ENCODE measurements around the gene TPPP2. TPM values are rescaled to one million over a fixed set of nuclear protein-coding genes. Genes with fewer than 3 reads are reported as not detected.

The TPPP2 gene
- total RNA-seq, 2 experiments from 2014 or later: not detected

GRCh38 chr14:20988717-20989470, 41.1 kb upstream of the TPPP2 start:
- ATAC-seq (no peak), DNase-seq (no peak)
- H3K4me3 Mint-ChIP-seq: peak overlapping the region; percentile 13
- no peaks in the 10 kb centered on the region for H3K9me3 Mint-ChIP-seq
- TF ChIP-seq, protein P1, sequence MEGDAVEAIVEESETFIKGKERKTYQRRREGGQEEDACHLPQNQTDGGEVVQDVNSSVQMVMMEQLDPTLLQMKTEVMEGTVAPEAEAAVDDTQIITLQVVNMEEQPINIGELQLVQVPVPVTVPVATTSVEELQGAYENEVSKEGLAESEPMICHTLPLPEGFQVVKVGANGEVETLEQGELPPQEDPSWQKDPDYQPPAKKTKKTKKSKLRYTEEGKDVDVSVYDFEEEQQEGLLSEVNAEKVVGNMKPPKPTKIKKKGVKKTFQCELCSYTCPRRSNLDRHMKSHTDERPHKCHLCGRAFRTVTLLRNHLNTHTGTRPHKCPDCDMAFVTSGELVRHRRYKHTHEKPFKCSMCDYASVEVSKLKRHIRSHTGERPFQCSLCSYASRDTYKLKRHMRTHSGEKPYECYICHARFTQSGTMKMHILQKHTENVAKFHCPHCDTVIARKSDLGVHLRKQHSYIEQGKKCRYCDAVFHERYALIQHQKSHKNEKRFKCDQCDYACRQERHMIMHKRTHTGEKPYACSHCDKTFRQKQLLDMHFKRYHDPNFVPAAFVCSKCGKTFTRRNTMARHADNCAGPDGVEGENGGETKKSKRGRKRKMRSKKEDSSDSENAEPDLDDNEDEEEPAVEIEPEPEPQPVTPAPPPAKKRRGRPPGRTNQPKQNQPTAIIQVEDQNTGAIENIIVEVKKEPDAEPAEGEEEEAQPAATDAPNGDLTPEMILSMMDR (IDR thresholded peaks at IDR 0.05): no peak
- ChIA-PET CTCF (interaction anchor here (0.7 to 2.5 kb wide), 4 partner anchors 17 to 116 kb away, joined by 3 to 25 read pairs (median 6); no protein-coding TSS in a partner anchor), POLR2A (interaction anchor here (0.6 to 1.5 kb wide), 3 partner anchors 10 to 64 kb away, joined by 3 to 4 read pairs (median 4); partner anchors contain the start of gene SLC39A2)
- peaks cover 19% of the 10 kb centered on the region for H3K36me3 Mint-ChIP-seq (ENCODE audit: low read depth)
- intact Hi-C loops (cut with micrococcal nuclease): no loop called here
- H3K4me1 Mint-ChIP-seq (ENCODE audit: low read depth): peaks cover 26% of the 10 kb centered on the region
- H3K27me3 Mint-ChIP-seq: no peaks in the 10 kb centered on the region
- peak overlapping the region; percentile 50 for H3K27ac Mint-ChIP-seq

DNA sequence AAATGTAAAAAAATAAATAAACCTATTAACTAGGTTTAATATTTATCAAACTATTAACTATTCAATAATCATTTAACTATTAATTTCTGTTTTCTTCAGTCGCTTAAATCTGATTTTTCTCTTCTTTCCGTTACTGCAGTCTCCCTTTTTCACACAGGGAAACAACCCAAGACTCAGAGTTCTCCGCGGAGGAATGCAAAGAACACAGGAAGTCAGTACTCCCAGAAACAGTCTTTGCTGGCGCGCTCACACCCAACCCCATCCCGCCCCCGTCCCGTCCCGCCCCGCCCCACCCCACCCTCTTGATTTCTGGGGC, 40.6 kb upstream of the TPPP2 start:
- no peak for ATAC-seq
- Mint-ChIP-seq H3K27ac (peak overlapping the region; percentile 88), H3K9me3 (no peaks in the 10 kb centered on the region), H3K36me3 (ENCODE audit: low read depth) (peaks cover 22% of the 10 kb centered on the region), H3K27me3 (no peaks in the 10 kb centered on the region), H3K4me1 (ENCODE audit: low read depth) (peaks cover 26% of the 10 kb centered on the region), H3K4me3 (peak overlapping the region; percentile 84)
- POLR2A ChIA-PET: interaction anchor here (0.6 to 1.5 kb wide), 3 partner anchors 9 to 63 kb away, joined by 3 to 4 read pairs (median 4); partner anchors contain the start of gene SLC39A2
- TF ChIP-seq, protein P1 (IDR thresholded peaks at IDR 0.05): no peak
- intact Hi-C loops (cut with micrococcal nuclease): no loop called here
- CTCF ChIA-PET: interaction anchor here (1.0 to 2.5 kb wide), 3 partner anchors 18 to 115 kb away, joined by 4 to 25 read pairs (median 9); no protein-coding TSS in a partner anchor
- no peak for DNase-seq

DNA sequence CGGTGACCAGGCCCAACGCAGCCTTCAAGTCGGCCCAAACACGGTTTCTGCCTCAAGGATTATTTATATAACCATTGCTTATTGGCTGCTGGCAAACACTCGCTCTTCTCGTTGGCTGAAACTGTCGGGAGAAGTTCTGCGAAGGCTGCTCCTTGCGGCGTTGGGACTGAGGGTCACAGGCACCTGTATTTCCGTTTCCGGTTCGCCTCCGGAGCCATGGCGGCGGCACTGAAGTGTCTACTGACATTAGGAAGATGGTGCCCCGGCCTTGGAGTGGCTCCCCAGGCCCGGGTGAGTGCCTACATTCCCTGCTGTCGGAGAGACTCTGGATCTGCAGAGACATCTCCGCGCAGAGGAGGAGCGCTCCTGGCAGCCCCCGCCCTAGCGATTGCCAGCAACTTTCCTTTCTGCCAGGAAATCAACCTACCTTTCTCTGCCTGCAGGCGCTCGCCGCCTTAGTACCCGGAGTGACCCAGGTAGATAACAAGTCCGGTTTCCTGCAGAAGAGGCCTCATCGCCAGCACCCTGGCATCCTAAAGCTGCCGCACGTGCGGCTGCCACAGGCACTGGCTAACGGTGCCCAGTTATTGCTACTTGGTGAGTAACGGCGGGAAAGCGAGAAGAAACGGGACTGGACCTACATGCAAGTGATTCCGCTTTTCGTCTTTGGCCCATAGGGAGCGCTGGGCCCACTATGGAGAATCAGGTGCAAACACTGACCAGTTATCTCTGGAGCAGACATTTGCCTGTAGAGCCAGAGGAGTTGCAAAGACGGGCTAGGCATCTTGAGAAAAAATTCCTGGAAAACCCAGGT, 40.0 kb upstream of the TPPP2 start, which contains the start of gene METTL17:
METTL17 (plus strand) TSS at position 194 of the 814 bp plus-strand sequence; CDS start at position 217, 23 bp downstream.
- Mint-ChIP-seq H3K27me3 (no peaks in the 10 kb centered on the region), H3K9me3 (no peaks in the 10 kb centered on the region), H3K4me3 (peak within 1 kb of the TSS; percentile 84), H3K4me1 (ENCODE audit: low read depth) (peaks cover 26% of the 10 kb centered on the region), H3K36me3 (ENCODE audit: low read depth) (peaks cover 27% of the 10 kb centered on the region), H3K27ac (peak within 1 kb of the TSS; percentile 88)
- ChIA-PET CTCF (interaction anchor here (2.5 to 2.7 kb wide), 2 partner anchors 18 to 115 kb away, joined by 10 to 25 read pairs; no protein-coding TSS in a partner anchor), POLR2A (interaction anchor here (0.9 to 1.5 kb wide), 2 partner anchors 9 to 19 kb away, joined by 4 read pairs; partner anchors contain the start of gene SLC39A2)
- DNase-seq: peak; percentile 94
- TF ChIP-seq, protein P1 (IDR thresholded peaks at IDR 0.05): peak; percentile 51
- peak; percentile 97 for ATAC-seq
- intact Hi-C loops (cut with micrococcal nuclease): no loop called here

DNA sequence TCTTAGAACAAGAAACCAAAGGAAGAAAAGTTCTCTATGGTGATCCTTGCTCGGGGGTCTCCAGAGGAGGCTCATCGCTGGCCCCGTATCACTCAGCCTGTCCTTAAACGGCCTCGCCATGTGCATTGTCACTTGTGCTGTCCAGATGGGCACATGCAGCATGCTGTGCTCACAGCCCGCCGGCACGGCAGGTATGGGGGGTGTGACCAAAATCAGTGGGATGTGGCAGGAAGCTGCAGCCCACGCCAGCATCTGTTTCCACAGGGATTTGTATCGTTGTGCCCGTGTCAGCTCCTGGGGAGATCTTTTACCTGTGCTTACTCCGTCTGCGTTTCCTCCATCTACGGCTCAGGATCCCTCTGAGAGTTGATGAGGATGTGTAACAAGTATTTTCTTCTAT, 33.5 kb upstream of the TPPP2 start:
- TF ChIP-seq, protein P1 (IDR thresholded peaks at IDR 0.05): no peak
- intact Hi-C loops (cut with micrococcal nuclease): no loop called here
- H3K9me3 Mint-ChIP-seq: no peaks in the 10 kb centered on the region
- POLR2A ChIA-PET: interaction anchor here (1.6 kb wide), 1 partner anchor 17 kb away, joined by 4 read pairs; no protein-coding TSS in a partner anchor
- H3K36me3 Mint-ChIP-seq (ENCODE audit: low read depth): peaks cover 42% of the 10 kb centered on the region
- H3K27ac Mint-ChIP-seq: no peak overlapping the region
- ATAC-seq (no peak), DNase-seq (no peak)
- no peaks in the 10 kb centered on the region for H3K27me3 Mint-ChIP-seq
- H3K4me1 Mint-ChIP-seq (ENCODE audit: low read depth): peaks cover 23% of the 10 kb centered on the region
- no peak overlapping the region for H3K4me3 Mint-ChIP-seq
- CTCF ChIA-PET: interaction anchor here (0.8 to 12.6 kb wide), 4 partner anchors 9 to 140 kb away, joined by 3 to 208 read pairs (median 26); no protein-coding TSS in a partner anchor

All from activated CD8-positive, alpha-beta T cell treated with anti-CD3 and anti-CD28 coated beads for 36 hours (primary cell).